Measurements from ENCODE around the gene YPEL2.

Gene YPEL2

DNA sequence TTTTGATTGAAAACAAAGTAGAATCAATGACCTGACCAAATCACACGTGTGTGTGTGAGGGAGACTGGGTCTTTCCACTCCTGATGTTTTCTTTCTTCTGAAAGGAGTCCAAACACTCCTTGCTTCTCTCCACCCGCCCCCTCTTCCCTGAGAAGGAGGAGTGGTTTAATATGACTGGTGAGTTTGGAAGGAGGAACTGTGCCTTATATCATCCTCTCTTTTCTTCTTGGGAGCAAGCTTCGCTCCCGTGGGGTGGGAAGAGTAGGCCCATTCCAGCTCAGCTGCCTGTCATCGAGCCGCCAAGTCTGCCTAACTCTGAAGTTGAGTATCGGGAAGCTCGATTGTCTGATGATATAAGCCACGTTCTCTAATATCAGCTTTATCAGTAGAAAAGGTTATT, 96.5 kb downstream of the YPEL2 start:
- Mint-ChIP-seq H3K4me1 (peaks cover 60% of the 10 kb centered on the region), H3K4me3 (no peak overlapping the region), H3K27ac (no peak overlapping the region), H3K27me3 (ENCODE audit: low read depth, poor library complexity) (peaks cover 2% of the 10 kb centered on the region), H3K36me3 (ENCODE audit: low read depth) (peaks cover 6% of the 10 kb centered on the region), H3K9me3 (peaks cover 17% of the 10 kb centered on the region)
- DNase-seq = no peak
- no peak for TF ChIP-seq CTCF (IDR thresholded peaks at IDR 0.05)

- peaks cover 17% of the 10 kb centered on the region for H3K9me3 Mint-ChIP-seq
- H3K4me3 Mint-ChIP-seq = no peak overlapping the region
- peaks cover 2% of the 10 kb centered on the region for H3K27me3 Mint-ChIP-seq (ENCODE audit: low read depth, poor library complexity)
- H3K36me3 Mint-ChIP-seq (ENCODE audit: low read depth) = peaks cover 6% of the 10 kb centered on the region
- peaks cover 51% of the 10 kb centered on the region for H3K4me1 Mint-ChIP-seq
- DNase-seq = no peak
- TF ChIP-seq CTCF (IDR thresholded peaks at IDR 0.05) = no peak
- H3K27ac Mint-ChIP-seq = peak overlapping the region; percentile 97
Observed at GRCh38 chr17:59428916-59429485, 97.5 kb downstream of the YPEL2 start.

DNA sequence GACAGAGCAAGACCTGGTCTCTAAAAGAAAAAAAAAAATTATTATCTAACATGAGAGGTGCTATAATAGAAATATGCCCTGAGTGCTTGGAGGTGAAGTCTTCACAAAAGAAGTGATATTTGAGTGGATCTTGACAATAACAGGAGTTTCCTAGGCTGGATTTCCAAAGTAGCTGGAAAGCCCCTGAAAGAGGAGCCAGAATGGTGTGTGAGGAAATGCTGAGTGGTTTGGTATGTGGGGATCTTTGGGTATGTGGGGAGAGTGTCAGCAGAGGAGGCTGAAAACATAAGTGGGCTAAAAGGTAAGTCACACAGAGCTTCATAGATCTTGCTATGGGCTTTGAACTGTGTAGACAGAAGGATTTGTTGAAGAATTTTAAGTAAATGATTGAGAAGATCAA, 100.1 kb downstream of the YPEL2 start:
- no peak for DNase-seq
- Mint-ChIP-seq H3K4me3 (no peak overlapping the region), H3K4me1 (peaks cover 43% of the 10 kb centered on the region), H3K27ac (no peak overlapping the region), H3K36me3 (ENCODE audit: low read depth) (peaks cover 6% of the 10 kb centered on the region), H3K9me3 (peaks cover 17% of the 10 kb centered on the region), H3K27me3 (ENCODE audit: low read depth, poor library complexity) (peaks cover 6% of the 10 kb centered on the region)
- no peak for TF ChIP-seq CTCF (IDR thresholded peaks at IDR 0.05)

DNA sequence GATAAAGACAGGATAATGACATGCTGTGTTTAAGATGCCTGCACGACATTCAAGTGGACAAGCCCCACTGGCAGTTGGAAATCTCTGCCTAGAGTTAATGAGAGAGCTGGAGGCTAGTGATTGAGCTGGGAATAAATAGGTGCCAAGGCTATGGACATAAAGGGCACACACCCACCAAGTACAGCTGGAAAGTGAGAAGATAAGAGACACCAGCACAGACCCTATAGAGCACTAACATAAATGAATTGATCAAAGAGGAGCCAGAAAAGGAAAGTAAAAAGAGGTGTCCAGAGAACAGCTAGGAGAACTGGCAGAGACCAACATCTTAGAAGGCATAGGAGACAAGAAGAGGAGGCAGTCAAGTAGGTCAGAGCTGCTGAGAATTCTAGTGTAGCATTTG, 101.2 kb downstream of the YPEL2 start:
- Mint-ChIP-seq H3K27ac (no peak overlapping the region), H3K36me3 (ENCODE audit: low read depth) (peaks cover 6% of the 10 kb centered on the region), H3K9me3 (peaks cover 17% of the 10 kb centered on the region), H3K4me1 (peaks cover 37% of the 10 kb centered on the region), H3K4me3 (no peak overlapping the region), H3K27me3 (ENCODE audit: low read depth, poor library complexity) (peaks cover 6% of the 10 kb centered on the region)
- no peak for TF ChIP-seq CTCF (IDR thresholded peaks at IDR 0.05)
- DNase-seq = no peak

DNA sequence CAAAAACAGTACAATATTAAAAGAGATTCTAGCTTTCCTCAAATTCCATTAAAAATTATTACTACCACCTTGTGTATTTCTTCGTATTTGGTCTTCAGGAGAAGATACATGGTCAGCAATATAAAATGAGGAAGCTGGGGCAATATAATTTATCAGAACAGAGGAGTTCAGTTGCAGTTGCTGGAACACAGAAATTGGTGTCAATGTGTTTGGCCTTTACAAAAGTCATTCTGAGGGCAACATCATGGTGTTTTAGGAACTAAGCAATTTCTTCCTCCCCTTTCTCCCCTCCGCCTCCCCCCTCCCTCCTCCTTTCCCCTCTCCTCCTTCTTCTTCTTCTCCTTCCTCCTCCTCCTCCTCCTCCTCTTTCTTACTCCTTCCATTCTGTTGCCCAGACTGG, 102.1 kb downstream of the YPEL2 start:
- Mint-ChIP-seq H3K4me1 (peaks cover 40% of the 10 kb centered on the region), H3K4me3 (no peak overlapping the region), H3K9me3 (peaks cover 17% of the 10 kb centered on the region), H3K36me3 (ENCODE audit: low read depth) (peaks cover 6% of the 10 kb centered on the region), H3K27me3 (ENCODE audit: low read depth, poor library complexity) (peaks cover 6% of the 10 kb centered on the region), H3K27ac (no peak overlapping the region)
- no peak for DNase-seq
- TF ChIP-seq CTCF (IDR thresholded peaks at IDR 0.05) = no peak

- Mint-ChIP-seq H3K9me3 (peaks cover 17% of the 10 kb centered on the region), H3K36me3 (ENCODE audit: low read depth) (peaks cover 6% of the 10 kb centered on the region), H3K4me3 (no peak overlapping the region), H3K4me1 (peaks cover 42% of the 10 kb centered on the region), H3K27ac (no peak overlapping the region), H3K27me3 (ENCODE audit: low read depth, poor library complexity) (peaks cover 6% of the 10 kb centered on the region)
- DNase-seq = no peak
- TF ChIP-seq CTCF (IDR thresholded peaks at IDR 0.05) = no peak
Observed at GRCh38 chr17:59434429-59434828, 103.0 kb downstream of the YPEL2 start.

All from nephron progenitor cell (in vitro differentiated cells).